Fibroblast of skin of left quadriceps (primary cell): ENCODE measurements around the gene NCKAP5.
"Not testable (repeated sequence)": the region's sequence is repeated elsewhere in the genome, so short reads cannot be mapped to it uniquely, and the experiment has no call there.

ENCODE experiments used
- DNase-seq, 2 experiments: peaks; one replicate each; pipeline ENCODE4 v3.0.0-alpha.2; 2013; ENCODE audit warnings: low read depth in 2 of 2

The NCKAP5 gene

DNA sequence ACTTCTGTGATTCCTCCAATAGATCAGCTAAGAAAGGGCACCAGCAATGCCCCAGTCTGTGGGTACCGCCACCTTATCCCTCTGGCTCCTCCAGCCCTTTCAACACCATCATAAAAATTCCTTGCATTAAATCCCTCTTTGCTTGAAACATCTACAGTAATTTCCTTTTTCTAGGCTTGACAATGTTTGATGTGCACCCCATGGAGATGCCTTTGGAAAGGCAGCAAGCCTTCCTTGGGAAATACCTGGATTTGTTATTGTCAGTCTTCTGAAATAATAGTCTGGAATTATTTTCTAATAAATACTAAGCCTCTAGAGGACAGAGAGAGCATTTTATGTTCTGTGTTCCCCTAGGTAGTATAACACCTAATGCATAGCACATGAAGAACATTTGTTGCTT is 46.1 kb downstream of the NCKAP5 start:
- DNase-seq, result no peak

DNA sequence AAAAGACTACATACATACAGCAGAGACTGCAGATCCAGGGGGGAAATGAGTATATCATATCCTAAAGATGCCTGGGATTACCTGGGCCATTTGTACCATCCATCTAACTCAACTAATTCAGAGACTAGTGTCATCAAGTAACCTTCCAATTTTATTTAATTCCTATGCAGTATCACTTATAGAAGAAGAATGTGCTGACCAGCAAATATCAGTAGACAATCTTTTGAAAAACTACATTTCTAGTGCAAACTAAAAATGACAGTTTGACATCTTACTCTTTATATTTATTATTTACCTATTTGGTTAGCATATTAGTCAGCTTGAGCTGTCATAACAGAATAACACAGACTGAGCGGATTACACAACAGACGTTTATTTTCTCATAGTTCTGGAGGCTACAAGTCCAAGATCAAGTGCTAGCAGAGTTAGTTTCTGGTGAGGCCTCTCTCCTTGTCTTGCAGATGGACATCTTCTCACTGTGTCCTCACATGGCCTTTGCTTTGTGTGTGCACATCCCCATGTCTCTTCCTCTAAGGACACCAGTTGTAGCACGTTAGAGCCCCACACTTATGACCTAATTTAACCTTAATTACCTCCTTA is 47.0 kb downstream of the NCKAP5 start:
- no peak for DNase-seq

DNA sequence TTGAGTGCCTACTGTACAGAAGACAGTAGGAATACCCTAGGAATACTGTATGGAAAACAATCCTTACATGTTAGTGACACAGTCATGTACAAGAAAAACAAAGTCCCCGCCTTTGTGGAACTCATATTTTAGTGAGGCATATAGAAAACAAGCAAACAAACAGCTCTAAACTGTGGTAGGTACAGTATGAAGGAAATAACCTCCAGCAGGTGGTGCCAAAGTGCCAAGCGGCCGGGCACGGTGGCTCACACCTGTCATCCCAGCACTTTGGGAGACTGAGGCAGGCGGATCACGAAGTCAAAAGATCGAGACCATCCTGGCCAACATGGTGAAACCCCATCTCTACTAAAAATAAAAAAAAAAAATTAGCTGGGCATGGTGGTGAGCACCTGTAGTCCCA is 48.6 kb downstream of the NCKAP5 start:
- DNase-seq, result not testable (repeated sequence)

DNA sequence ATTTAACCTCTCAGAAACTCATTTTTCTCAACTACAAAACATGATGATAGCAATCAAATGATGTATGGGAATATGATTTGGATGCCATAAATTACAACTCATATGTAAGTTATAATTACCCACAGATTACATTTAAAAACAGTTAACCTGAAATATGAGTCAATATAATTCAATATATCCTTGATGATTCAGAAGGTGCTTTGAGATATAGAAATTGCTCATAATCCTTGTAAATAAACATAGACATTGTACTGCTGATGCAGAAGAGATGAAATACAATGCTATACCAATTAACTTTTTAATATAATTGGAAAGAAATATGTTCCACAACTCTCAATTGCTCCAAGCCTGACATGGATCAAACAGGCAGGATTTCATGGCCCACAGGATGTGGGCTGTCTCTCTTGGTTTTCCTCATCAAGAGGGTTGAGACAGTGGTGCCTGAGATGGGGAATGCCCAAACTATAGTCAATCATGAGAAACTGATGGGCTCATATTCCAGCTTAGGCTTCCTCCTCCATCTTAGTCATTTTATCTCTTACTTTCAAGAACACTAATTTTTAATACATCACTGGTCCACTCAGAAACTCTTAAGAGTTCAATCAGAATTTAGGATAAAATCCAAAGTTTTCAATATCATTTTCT is 49.4 kb downstream of the NCKAP5 start:
- DNase-seq, result no peak

DNA sequence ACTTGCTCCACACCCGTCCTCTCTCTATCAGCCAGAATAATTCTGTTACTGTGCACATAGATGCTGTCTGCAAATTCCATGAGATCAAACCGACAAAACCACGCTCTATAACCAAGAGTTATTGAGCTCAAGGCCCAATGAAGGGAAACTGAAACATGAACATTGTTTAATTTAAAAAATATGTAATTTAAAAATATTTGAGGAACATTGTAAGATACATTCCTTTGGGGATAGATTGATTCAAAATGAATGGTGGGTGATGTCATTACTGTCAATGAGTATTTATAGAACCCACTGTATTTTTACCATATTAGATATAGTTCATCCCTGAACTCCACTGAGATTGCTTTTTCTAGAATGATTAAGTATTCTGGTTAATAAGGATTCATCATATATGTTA is 50.4 kb downstream of the NCKAP5 start:
- peak in 1 of 2 experiments; percentile 12 for DNase-seq

DNA sequence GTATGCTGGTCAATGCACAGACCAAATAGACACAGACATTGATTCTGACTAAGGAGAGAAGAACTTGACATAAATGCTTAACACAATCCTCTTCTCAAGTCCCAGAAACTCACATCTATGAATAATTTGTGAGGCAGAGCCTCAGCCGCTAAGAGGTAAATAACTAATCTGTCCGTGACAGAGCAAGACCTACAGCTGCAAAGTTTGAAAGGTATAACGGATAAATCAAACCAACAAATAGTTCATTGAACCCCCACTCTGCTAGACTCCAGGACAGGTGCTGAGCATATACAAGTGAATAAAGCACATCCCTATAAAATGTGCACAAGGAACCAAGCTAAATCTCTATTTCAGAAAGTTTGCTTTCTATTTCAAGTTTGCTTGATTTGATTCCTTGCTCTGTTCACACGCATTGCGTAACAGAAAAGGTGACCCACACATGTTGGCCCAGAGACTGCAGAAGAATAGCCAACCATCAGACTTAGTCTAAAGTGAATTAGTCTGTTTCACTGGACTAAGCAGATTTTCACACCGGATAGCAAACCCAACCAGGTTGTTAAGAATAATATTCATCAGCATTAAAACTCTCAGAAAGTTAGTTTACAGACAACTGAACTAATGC is 51.7 kb downstream of the NCKAP5 start:
- DNase-seq, result no peak

DNA sequence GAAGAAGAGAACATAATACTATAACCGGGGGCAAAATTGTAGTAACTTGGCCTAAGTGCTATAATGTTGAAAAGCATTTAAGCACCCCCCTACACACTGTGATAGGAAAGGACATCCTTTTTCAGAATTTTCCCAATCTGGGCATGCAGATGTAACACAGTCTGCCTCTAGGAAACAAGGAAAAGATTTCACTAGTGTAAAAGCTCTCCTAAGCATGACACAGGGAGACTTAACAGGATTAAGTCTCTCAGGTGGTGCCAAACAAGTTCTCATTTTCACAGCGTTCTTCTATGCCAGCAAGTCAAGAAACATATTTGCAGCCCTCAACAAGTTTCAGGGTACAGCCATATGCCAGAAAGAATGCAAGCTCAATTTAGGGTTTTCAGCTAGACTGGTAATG is 53.0 kb downstream of the NCKAP5 start:
- DNase-seq, result no peak

DNA sequence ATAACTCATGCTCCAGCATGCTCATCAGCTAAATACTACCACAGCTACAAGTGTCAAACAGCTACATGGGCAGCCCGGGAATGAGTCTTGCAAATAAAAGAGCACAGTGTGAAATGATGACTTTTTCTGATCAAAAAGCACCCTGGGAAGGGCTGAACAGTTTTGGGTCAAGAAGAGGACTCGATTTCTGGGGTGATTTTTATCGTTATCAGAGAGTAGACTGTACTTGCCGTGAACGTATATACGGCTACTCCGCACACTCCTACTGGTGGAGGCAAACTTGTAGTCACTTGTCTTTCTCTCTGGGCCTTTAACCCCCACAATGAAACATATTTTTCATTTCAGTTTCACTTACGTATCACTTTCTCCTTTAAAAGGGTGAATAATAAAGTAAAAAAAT is 54.4 kb downstream of the NCKAP5 start:
- DNase-seq, result no peak

DNA sequence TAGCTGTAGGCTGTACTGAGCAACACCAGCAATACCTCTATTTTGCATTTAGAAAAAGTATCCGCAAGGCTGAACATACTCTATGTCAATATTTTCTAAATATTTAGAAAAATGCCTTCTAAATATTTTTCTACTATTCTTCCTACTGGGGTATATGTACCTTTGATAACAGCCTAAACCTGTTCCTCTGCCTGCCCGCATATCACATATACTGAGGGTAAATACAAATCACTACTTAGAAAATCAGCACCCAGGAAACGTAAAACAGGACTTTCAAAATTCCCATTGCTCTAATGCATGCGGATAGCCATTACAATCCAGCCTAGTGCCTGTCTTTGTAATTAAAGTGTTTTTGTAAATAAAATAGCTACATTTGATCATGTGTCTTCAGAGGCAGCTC is 56.1 kb downstream of the NCKAP5 start:
- DNase-seq, result no peak

DNA sequence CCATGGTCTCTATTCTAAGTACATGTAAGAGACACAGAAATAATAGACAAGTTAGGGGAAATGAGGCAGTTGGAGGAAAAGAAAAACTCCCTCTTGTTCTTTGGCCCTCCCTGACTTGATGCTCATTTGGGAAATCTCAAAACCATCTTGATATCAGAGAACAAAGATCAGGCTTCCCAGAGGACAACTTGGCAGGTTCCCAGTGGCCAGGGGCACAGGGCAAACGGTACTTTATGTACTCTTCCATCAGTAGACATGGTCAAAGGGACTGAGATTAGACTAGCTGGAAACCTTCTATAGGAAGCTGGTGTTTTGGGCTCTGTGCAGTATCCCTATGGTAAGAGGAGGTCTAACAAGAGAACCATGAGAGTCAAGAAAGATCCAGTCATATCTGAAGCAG is 56.6 kb downstream of the NCKAP5 start:
- no peak for DNase-seq

DNA sequence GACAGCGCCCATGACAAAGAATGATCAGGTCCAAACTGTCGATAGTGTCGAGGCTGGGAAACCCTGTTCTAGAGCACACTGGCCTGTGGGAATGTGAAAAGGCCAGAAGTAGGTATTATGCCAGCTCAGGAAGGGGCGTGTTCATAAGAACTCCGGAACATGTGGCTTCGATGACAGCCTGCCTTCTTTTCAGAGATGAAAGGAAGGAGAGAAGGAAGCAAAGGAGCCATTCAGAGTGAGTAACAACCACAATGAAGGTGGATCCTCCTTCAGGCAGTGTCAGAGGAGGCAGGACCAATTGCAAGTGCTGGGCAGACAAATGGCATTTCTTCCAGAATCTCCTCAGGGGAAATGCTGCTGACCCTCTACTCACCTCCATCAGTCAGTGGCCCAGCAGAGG is 58.5 kb downstream of the NCKAP5 start:
- DNase-seq, result no peak

DNA sequence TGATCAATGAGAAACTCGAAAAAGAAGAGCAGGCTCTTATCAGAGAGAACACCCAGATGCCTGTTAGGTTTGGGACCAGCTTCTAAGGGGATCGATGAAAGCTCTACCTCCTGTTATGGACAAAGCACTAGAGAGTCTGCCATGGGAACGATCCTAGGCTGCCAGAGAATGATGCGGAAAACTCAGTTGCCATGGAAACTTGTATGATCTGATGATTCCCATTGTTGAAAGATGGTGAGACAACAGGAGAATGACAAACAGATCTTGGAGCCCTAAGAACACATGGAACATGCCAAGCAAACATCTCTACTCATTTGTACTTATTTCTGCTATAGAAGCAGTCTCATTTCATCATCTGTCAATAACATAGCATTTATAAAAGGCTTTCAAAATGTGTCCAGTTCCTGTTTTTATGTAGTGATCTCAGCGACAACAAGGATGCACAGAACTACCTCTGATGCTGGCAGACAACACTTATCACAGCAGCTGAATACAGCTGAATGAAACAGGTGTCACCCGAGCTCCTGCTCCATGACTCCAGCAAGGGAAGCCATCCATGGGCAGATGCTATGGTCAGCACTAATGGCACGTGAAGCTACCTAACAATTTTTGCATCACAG is 59.6 kb downstream of the NCKAP5 start:
- DNase-seq, result no peak

DNA sequence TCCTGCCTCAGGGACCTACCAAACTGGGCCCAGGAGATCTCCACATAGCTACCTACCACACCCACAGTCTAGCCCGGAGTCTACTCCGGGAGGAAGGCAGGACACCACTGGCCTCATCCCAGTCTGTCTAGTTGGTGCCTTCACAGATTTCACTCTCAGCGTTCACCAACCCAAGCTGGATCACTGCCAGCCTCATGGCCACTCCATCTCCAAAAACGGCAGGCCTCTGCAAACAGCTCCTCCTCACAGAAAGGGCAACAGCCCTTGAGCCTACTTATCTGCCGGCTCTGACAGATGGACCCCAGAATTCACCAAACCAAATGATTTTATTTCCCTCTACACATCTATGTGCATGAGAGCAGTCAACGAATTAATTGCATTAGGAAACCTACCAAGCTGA is 61.3 kb downstream of the NCKAP5 start:
- DNase-seq, result no peak

DNA sequence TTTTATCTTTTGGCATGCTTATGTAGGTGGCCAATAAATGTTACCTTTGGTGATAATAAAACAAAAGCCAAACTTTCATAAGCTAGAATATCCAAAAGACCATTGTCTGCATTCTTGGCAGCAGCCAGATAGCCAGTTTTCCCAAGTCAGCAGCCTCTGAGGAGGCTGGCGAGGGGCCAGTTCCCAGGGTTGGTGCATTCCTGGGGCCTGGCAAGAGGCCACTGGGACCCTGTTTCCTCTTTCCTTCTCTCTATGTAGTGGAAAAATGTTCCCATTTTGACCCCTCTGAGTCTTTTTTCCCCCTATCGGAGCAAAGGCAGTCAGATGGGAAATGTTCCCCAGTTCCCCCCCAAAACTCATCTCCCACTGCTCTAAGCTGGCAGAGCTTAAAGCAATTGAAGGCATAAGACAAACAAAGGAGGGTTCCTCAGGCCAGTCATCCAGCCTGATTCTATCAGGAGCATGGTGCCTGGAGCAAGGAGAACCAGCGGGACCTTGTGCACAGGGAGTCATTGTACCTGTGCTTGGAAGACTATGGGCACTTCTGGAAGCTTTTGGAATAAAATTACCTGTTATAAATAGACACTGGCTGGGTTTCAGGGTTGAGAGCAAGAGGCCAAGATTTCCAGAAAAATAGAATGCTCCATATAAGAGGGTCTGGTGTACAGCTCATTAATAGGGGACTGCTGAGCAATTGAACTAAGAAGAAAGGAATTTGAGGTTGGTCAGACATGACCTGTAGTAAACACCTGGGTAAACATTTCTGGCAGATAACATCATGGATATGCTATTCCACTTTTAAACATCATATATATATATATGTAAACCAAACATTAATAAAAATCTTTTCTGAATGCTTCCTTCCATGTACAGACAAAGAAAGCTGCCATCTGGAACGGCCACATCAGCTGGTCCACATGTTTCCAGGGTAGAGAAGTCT is 63.4 kb downstream of the NCKAP5 start:
- DNase-seq, result peak; percentile 53 to 56

DNA sequence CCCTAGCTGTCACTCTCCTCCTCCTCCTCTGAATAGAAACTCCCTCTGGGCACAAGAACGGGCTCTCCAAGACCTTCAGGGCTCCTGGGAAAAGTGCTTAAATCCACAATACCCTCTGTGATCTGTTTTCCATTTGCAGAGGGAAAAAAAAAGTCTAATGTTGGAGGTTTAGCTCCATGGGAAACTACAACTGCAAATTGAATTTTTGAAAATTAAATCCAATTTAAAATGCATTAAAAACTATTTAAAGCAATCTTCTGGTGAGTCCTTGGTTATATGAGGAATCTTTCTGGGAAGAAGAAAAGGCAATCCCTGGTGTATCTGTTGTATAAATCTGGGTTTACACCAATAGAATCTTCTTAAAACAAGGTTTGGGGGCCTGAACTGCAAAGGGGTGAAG is 64.3 kb downstream of the NCKAP5 start:
- DNase-seq, result no peak

DNA sequence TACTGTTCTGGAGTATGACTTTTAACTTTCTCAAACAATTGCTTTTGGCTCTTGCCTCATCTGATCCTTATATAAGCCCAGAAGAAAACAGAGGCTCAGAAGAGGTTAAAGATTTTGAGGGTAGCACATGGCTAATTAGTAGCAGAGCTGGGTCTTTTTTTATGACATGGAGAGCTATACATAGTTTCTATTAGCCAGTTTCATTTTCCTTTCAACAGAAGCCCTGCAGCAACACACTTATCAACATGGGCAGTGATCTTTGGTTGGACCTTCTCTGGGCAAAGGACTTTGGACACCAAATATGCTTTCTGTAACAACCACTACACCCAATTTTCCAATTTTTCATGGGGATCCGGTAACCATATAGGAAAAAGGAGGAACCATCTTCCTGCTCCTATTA is 64.9 kb downstream of the NCKAP5 start:
- DNase-seq, result no peak

DNA sequence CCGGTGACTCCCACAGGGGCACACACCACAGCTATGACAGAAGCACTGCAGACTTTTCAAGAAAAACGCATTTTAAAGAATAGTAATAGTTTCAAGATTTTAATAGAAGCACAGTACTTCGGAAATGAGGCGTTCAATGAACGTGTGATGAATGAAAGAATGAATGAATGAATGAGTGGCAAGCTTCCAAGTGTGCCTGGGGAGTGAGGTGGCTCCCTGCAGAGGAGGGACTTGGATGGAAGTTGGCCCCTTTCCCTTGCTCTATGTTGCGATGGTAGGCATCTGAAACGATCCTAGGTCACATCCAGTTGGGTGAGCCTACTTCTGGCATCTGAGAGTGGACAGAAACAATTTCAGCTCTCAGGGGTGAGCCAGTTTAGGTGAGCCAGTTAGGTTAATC is 65.6 kb downstream of the NCKAP5 start:
- DNase-seq, result no peak

DNA sequence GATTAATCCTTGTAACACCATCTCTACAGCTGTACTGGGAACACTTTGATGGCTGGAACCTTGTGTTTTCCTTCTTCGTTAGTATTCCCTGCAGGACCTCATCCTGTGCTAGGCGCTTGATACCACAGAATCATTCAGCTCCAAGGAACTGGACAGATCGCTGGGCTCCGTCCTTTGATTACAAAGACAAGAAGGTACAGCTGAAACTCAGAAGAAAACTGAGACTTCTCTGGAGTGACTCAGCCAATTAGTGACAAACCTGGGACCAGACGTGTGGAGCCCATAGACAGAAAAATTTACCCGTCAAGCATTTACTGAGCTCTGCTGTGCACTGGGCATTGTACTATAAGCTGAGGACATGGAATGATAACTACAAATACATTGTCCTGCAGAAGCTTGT is 67.3 kb downstream of the NCKAP5 start:
- DNase-seq, result no peak

DNA sequence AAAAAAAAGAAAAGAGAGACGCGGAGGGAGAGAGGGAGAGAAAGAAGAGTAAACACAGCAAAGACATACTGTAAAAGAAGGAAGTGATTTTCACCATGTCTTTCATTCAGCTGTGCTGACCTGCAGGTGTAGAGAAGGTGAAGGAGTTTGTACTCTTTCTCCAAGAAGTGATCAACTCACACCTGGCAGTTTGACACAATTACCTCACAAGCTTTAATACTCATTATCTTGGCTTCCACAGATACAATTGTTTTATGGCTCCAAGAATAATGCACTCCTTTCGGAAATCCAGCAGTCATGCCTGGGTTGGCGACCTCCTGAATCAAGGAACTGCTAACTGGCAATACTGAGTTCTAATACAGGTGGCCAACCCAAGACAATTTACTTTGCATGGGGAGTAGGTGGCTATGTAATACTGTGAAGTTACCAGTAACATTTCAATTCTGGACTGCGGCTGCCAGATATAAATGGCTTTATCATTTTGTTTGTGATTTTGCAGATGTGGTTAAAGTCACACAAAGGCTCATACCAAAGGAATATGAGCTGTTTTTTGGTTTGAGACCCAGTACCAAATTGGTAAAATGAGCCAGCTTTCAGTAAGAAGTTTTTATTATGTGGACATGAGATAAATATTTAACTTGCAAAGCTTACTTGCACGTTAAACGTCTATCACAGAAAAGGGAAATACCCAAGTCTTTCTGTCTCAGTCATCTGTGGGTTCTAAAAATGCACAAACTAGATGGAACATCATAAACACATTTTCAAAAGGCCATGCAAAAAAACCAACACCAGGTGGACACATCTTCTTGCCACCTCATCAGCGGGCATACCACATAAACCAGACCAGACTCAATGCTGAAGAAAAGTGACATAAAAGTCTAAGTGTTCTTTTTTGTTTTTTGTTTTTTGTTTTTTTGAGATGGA is 69.3 kb downstream of the NCKAP5 start:
- DNase-seq, result no peak

DNA sequence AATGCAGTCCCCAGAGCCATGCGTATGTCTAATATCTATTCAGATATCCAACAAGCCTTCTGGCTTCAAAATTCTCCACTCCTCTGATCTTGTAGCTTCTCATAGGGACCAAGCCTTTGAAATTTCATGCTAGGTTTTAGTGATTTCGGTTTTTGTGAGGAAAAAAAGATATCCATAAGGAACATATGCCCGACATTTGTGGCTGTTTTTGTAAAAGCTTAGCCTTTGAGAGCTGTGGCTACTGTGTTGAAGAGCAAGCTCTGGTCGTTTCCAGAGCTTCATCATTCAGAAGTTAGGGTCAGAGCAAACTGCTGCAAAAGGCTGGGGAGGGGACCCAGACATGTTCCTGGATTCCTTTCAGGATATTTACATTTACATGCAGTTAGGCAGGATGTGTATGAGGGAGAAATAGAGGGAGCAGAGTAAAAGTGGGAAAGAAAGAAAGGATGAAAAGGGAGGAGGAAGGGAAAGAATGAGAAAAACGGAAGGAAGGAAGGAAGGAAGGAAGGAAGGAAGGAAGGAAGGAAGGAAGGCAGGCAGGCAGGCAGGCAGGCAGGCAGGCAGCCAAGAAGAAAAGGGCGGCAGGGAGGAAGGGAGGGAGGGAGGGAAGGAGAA is 70.2 kb downstream of the NCKAP5 start:
- DNase-seq, result no peak
